K562 (cell line): ENCODE results near the gene SH3BP5L. TPM values are rescaled to one million over a fixed set of nuclear protein-coding genes. Genes with fewer than 3 reads are reported as not detected.

Source experiments
- ASH1L ChIP-seq: fragments of 450-650 bp; IDR thresholded peaks from 2 replicates; pipeline ENCODE4 v1.6.1; 2018; ENCODE audit warnings: borderline replicate concordance, mild to moderate bottlenecking, low read depth; ENCODE audit not compliant: partially characterized antibody
- CBX3 ChIP-seq, 2 experiments: IDR thresholded peaks; 1 replicate in 1 of 2; 2 replicates in 1 of 2; pipeline ENCODE4 v1.6.1; 2012; ENCODE audit warnings: inconsistent platforms in 2 of 2, low read length in 2 of 2, borderline replicate concordance in 1 of 2, control low read depth in 1 of 2
- CBX5 ChIP-seq: IDR thresholded peaks from 2 replicates; pipeline ENCODE4 v1.6.1; 2014; ENCODE audit warnings: low read depth, borderline replicate concordance
- CEBPB ChIP-seq: fragments of 450-650 bp; IDR thresholded peaks from 2 replicates; pipeline ENCODE4 v1.6.1; 2016; ENCODE audit warnings: missing genetic modification characterization, missing compliant biosample characterization
- ELF1 ChIP-seq: fragments of 200-800 bp; sonication (Bioruptor generic); IDR thresholded peaks from 2 replicates; pipeline ENCODE4 v1.6.1; 2016; ENCODE audit warnings: missing genetic modification characterization, missing compliant biosample characterization
- ETS2 ChIP-seq: IDR thresholded peaks from 2 replicates; pipeline ENCODE4 v1.6.1; 2016; ENCODE audit warnings: borderline replicate concordance, missing genetic modification characterization, mild to moderate bottlenecking, moderate library complexity, missing compliant biosample characterization; ENCODE audit not compliant: poor library complexity, severe bottlenecking
- HIVEP1 ChIP-seq: fragments of 250-450 bp; sonication (Bioruptor Pico); IDR thresholded peaks from 2 replicates; pipeline ENCODE4 v1.4.0; 2020; ENCODE audit warnings: mild to moderate bottlenecking
- NFXL1 ChIP-seq: fragments of 450-650 bp; formaldehyde crosslinking; IDR thresholded peaks from 2 replicates; pipeline ENCODE4 v1.4.0; 2021; ENCODE audit warnings: mild to moderate bottlenecking
- PCBP2 ChIP-seq: fragments of 200-400 bp; formaldehyde crosslinking; IDR thresholded peaks from 2 replicates; pipeline ENCODE4 v1.6.1; 2018; ENCODE audit warnings: low read length, low read depth, mild to moderate bottlenecking, moderate library complexity; ENCODE audit not compliant: poor library complexity, severe bottlenecking
- RBFOX2 ChIP-seq: fragments of 200-400 bp; formaldehyde crosslinking; IDR thresholded peaks from 2 replicates; pipeline ENCODE4 v1.6.1; 2017; ENCODE audit warnings: low read depth, mild to moderate bottlenecking, low read length, moderate library complexity
- RBM22 ChIP-seq: fragments of 200-400 bp; formaldehyde crosslinking; IDR thresholded peaks from 2 replicates; pipeline ENCODE4 v1.6.1; 2018; ENCODE audit warnings: low read length, low read depth; ENCODE audit not compliant: poor library complexity, severe bottlenecking
- RBM25 ChIP-seq: fragments of 200-400 bp; formaldehyde crosslinking; IDR thresholded peaks from 2 replicates; pipeline ENCODE4 v1.6.1; 2018; ENCODE audit warnings: low read length, low read depth, moderate library complexity; ENCODE audit not compliant: severe bottlenecking
- SREBF1 ChIP-seq: fragments of 150-350 bp; IDR thresholded peaks from 2 replicates; pipeline ENCODE4 v1.6.1; 2014; ENCODE audit warnings: antibody characterized with exemption, low read depth, low read length, borderline replicate concordance
- ZBTB11 ChIP-seq, 3 experiments: fragments of 200-800 bp in 1 of 3; fragments of 250-450 bp in 1 of 3; fragments of 450-650 bp in 1 of 3; sonication (Bioruptor Pico) in 1 of 3; sonication (Bioruptor generic) in 1 of 3; formaldehyde crosslinking in 1 of 3; IDR thresholded peaks; 2 replicates each; pipeline versions ENCODE4 v1.6.1 to v1.8.0; 2016 to 2022; ENCODE audit warnings: mild to moderate bottlenecking in 2 of 3, missing genetic modification characterization in 2 of 3, missing compliant biosample characterization in 1 of 3, moderate library complexity in 1 of 3
- ZNF324 ChIP-seq: fragments of 250-450 bp; sonication (Bioruptor Pico); IDR thresholded peaks from 2 replicates; pipeline ENCODE4 v1.4.0; 2020; ENCODE audit warnings: mild to moderate bottlenecking
- ZNF696 ChIP-seq: fragments of 250-450 bp; sonication (Bioruptor Pico); conservative IDR thresholded peaks from 2 replicates; pipeline ENCODE4 v1.4.0; 2020; ENCODE audit warnings: mild to moderate bottlenecking, moderate library complexity
- polyA plus RNA-seq, 8 experiments: library from polyadenylated mRNA; depleted of rRNA in 4 of 8; stranded (reverse) in 5 of 8; unstranded in 3 of 8; fragments of >200 nt; fragmentation: Nextera tagmentation in 2 of 8; fragmentation: Illumina TruSeq in 1 of 8; extraction: Ambion mirVana in 2 of 8; extraction: Trizol in 1 of 8; gene quantifications; 2 replicates each; pipeline versions ENCODE4 v1.2.1 to v1.2.3, GENCODE V29; 2011 to 2014; ENCODE audit warnings: inconsistent platforms in 1 of 8, missing spikeins in 1 of 8
- total RNA-seq, 7 experiments: library from RNA; depleted of rRNA in 6 of 7; stranded (reverse); fragments of >200 nt in 6 of 7; fragmentation: Illumina TruSeq in 2 of 7; extraction: Trizol in 2 of 7; gene quantifications; 2 replicates each; pipeline versions ENCODE4 v1.2.1 to v1.2.3, GENCODE V29; 2011 to 2021; ENCODE audit warnings: low replicate concordance in 1 of 7
- TF ChIP-seq, protein P1 (sequence below), 2 experiments: IDR thresholded peaks in 1 of 2; conservative IDR thresholded peaks in 1 of 2; 2 replicates each; pipeline ENCODE4 v1.6.1; 2016; ENCODE audit warnings: low read depth in 2 of 2, mild to moderate bottlenecking in 1 of 2, missing compliant biosample characterization in 1 of 2, missing genetic modification characterization in 1 of 2, moderate library complexity in 1 of 2
- TF ChIP-seq, protein P2 (sequence below): fragments of 250-450 bp; sonication (Bioruptor Pico); IDR thresholded peaks from 2 replicates; pipeline ENCODE4 v1.5.1; 2021; ENCODE audit warnings: mild to moderate bottlenecking

The SH3BP5L gene
- total and polyA plus RNA-seq, 9 of the 15 experiments (the other 6 are each of a cell fraction or from before 2014, with no cell fraction given): 1.9 to 26.5 (median 15.8) TPM

- TF ChIP-seq RBFOX2: no peak
- TF ChIP-seq CBX3 (IDR thresholded peaks at IDR 0.05; ENCODE audit: borderline replicate concordance in 1 of 2, low read length in 2 of 2): no peak
- TF ChIP-seq RBM25: no peak
- no peak for TF ChIP-seq ETS2 (tag)
- no peak for TF ChIP-seq HIVEP1 (CRISPR knock-in tag)
- TF ChIP-seq PCBP2: no peak
- TF ChIP-seq, protein P1, sequence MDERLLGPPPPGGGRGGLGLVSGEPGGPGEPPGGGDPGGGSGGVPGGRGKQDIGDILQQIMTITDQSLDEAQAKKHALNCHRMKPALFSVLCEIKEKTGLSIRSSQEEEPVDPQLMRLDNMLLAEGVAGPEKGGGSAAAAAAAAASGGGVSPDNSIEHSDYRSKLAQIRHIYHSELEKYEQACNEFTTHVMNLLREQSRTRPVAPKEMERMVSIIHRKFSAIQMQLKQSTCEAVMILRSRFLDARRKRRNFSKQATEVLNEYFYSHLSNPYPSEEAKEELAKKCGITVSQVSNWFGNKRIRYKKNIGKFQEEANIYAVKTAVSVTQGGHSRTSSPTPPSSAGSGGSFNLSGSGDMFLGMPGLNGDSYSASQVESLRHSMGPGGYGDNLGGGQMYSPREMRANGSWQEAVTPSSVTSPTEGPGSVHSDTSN (CRISPR knock-in tag; IDR thresholded peaks at IDR 0.05; ENCODE audit: low read depth): no peak
- TF ChIP-seq, protein P1 (tag; conservative IDR thresholded peaks at IDR 0.05; ENCODE audit: low read depth): no peak
- TF ChIP-seq CEBPB (tag): no peak
- TF ChIP-seq SREBF1: no peak
- TF ChIP-seq ASH1L: no peak
- no peak for TF ChIP-seq NFXL1 (CRISPR knock-in tag)
- TF ChIP-seq ZNF324 (CRISPR knock-in tag): no peak
- TF ChIP-seq, protein P2, sequence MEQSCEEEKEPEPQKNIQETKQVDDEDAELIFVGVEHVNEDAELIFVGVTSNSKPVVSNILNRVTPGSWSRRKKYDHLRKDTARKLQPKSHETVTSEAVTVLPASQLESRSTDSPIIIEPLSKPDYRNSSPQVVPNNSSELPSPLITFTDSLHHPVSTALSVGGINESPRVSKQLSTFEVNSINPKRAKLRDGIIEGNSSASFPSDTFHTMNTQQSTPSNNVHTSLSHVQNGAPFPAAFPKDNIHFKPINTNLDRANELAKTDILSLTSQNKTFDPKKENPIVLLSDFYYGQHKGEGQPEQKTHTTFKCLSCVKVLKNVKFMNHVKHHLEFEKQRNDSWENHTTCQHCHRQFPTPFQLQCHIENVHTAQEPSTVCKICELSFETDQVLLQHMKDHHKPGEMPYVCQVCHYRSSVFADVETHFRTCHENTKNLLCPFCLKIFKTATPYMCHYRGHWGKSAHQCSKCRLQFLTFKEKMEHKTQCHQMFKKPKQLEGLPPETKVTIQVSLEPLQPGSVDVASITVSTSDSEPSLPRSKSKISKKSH (CRISPR knock-in tag): no peak
- no peak for TF ChIP-seq ELF1 (tag)
- TF ChIP-seq RBM22: no peak
- TF ChIP-seq CBX5: no peak
- TF ChIP-seq ZBTB11 (CRISPR knock-in tag; IDR thresholded peaks at IDR 0.05): no peak
- no peak for TF ChIP-seq ZNF696 (CRISPR knock-in tag)
Observed at GRCh38 chr1:248872752-248873408, 47.2 kb upstream of the SH3BP5L start (continued).
